Vagina (tissue), 2 donors: ENCODE measurements around the gene DNAAF5. TPM values are rescaled to one million over a fixed set of nuclear protein-coding genes. Genes with fewer than 3 reads are reported as not detected.

Experiments
- DNase-seq, 2 donors: peaks; one replicate each; pipeline ENCODE4 v3.0.0-alpha.2; 2017; ENCODE audit errors: extremely low spot score in 2 of 2
- H3K27ac ChIP-seq: fragments of 200-600 bp; sonication (generic); one replicate; pipeline ENCODE4 v1.5.1; 2019
- H3K27me3 ChIP-seq: fragments of 200-600 bp; sonication (generic); one replicate; pipeline ENCODE4 v1.5.1; 2019
- H3K36me3 ChIP-seq, 2 donors: fragments of 200-600 bp; sonication (generic); one replicate each; pipeline ENCODE4 v1.5.1; 2017 to 2019
- H3K4me1 ChIP-seq: fragments of 200-600 bp; sonication (generic); one replicate; pipeline ENCODE4 v1.5.1; 2019
- H3K4me3 ChIP-seq, 2 donors: fragments of 200-600 bp; sonication (generic); 1 replicate in 1 of 2; 2 replicates in 1 of 2; pipeline ENCODE4 v1.5.1; 2016 to 2019
- H3K9me3 ChIP-seq: fragments of 200-600 bp; sonication (generic); one replicate; pipeline ENCODE4 v1.5.1; 2019
- CTCF ChIP-seq, 3 experiments: fragments of 450-650 bp in 2 of 3; fragments of 200-600 bp in 1 of 3; sonication (generic) in 1 of 3; IDR thresholded peaks; one replicate each; pipeline ENCODE4 v1.5.1; 2017 to 2019; ENCODE audit warnings: antibody characterized with exemption in 3 of 3, mild to moderate bottlenecking in 2 of 3, moderate library complexity in 2 of 3
- POLR2A ChIP-seq, 2 donors: fragments of 450-650 bp; IDR thresholded peaks; one replicate each; pipeline ENCODE4 v1.6.1; 2017; ENCODE audit warnings: antibody characterized with exemption in 2 of 2, mild to moderate bottlenecking in 2 of 2, moderate library complexity in 2 of 2
- POLR2AphosphoS5 ChIP-seq, 2 donors: sonication (generic); formaldehyde crosslinking; IDR thresholded peaks; one replicate each; pipeline ENCODE4 v1.9.0; 2017; ENCODE audit warnings: antibody characterized with exemption in 2 of 2, mild to moderate bottlenecking in 2 of 2, low read depth in 1 of 2; ENCODE audit not compliant: insufficient read depth in 1 of 2
- intact Hi-C: fragments of 100-400 bp; cut with DNase I; formaldehyde crosslinking; loops from one replicate; pipeline ENCODE4 v1.15.1; 2023
- total RNA-seq: library from RNA; depleted of rRNA; stranded (reverse); fragments of >200 nt; gene quantifications from one replicate; pipeline ENCODE4 v1.2.3, GENCODE V29; 2016

The DNAAF5 gene
- total RNA-seq, 1 donor from 2014 or later, result 29.7 TPM

- TF ChIP-seq POLR2A (IDR thresholded peaks at IDR 0.05), result no peak
- TF ChIP-seq CTCF (IDR thresholded peaks at IDR 0.05), result no peak
- TF ChIP-seq POLR2AphosphoS5 (IDR thresholded peaks at IDR 0.05; ENCODE audit: insufficient read depth in 1 of 2, low read depth in 1 of 2), result no peak
- peaks cover 0 to 29% of the 10 kb centered on the region in 2 donors for H3K36me3 ChIP-seq
- H3K4me3 ChIP-seq, result no peak overlapping the region
- H3K4me1 ChIP-seq, result no peaks in the 10 kb centered on the region
- no peaks in the 10 kb centered on the region for H3K9me3 ChIP-seq
- no peak overlapping the region for H3K27ac ChIP-seq
- H3K27me3 ChIP-seq, result no peaks in the 10 kb centered on the region
- intact Hi-C loops, result no loop called here
- DNase-seq, result no peak
These were observed 37.3 kb downstream of the DNAAF5 start for GRCh38 chr7:763762-764161.

GRCh38 chr7:765383-765782 lies 38.9 kb downstream of the DNAAF5 start:
- H3K27ac ChIP-seq, result no peak overlapping the region
- TF ChIP-seq CTCF (IDR thresholded peaks at IDR 0.05) (no peak), POLR2AphosphoS5 (IDR thresholded peaks at IDR 0.05; ENCODE audit: insufficient read depth in 1 of 2, low read depth in 1 of 2) (no peak)
- peaks cover 0 to 29% of the 10 kb centered on the region in 2 donors for H3K36me3 ChIP-seq
- H3K4me1 ChIP-seq, result peaks cover 8% of the 10 kb centered on the region
- no peaks in the 10 kb centered on the region for H3K27me3 ChIP-seq
- intact Hi-C loops, result no loop called here
- DNase-seq, result no peak
- H3K4me3 ChIP-seq, result no peak overlapping the region
- H3K9me3 ChIP-seq, result no peaks in the 10 kb centered on the region

GRCh38 chr7:767580-767940 lies 41.1 kb downstream of the DNAAF5 start:
- DNase-seq, result no peak

GRCh38 chr7:767941-768731 lies 41.6 kb downstream of the DNAAF5 start:
- no peak for DNase-seq
- intact Hi-C loops, result no loop called here
- H3K27ac ChIP-seq, result peak overlapping the region; percentile 24

More at GRCh38 chr7:767580-767940, 41.1 kb downstream of the DNAAF5 start:
- no peaks in the 10 kb centered on the region for H3K9me3 ChIP-seq
- intact Hi-C loops, result no loop called here
- H3K27ac ChIP-seq, result no peak overlapping the region
- TF ChIP-seq CTCF (IDR thresholded peaks at IDR 0.05) (no peak), POLR2AphosphoS5 (IDR thresholded peaks at IDR 0.05; ENCODE audit: insufficient read depth in 1 of 2, low read depth in 1 of 2) (no peak), POLR2A (IDR thresholded peaks at IDR 0.05) (no peak)
- H3K4me1 ChIP-seq, result peaks cover 30% of the 10 kb centered on the region
- no peak overlapping the region for H3K4me3 ChIP-seq
- no peaks in the 10 kb centered on the region for H3K27me3 ChIP-seq
- H3K36me3 ChIP-seq, result peaks cover 0 to 27% of the 10 kb centered on the region in 2 donors

More at GRCh38 chr7:767941-768731, 41.6 kb downstream of the DNAAF5 start:
- no peaks in the 10 kb centered on the region for H3K9me3 ChIP-seq
- H3K4me3 ChIP-seq, result no peak overlapping the region
- H3K27me3 ChIP-seq, result no peaks in the 10 kb centered on the region
- TF ChIP-seq CTCF (IDR thresholded peaks at IDR 0.05) (no peak), POLR2AphosphoS5 (IDR thresholded peaks at IDR 0.05; ENCODE audit: insufficient read depth in 1 of 2, low read depth in 1 of 2) (no peak), POLR2A (IDR thresholded peaks at IDR 0.05) (no peak)
- H3K36me3 ChIP-seq, result peaks cover 0 to 27% of the 10 kb centered on the region in 2 donors
- peaks cover 30% of the 10 kb centered on the region for H3K4me1 ChIP-seq
